Measurements from ENCODE around the gene RPL21.
"Not testable (repeated sequence)": the region's sequence is repeated elsewhere in the genome, so short reads cannot be mapped to it uniquely, and the experiment has no call there.

RPL21 gene

DNA sequence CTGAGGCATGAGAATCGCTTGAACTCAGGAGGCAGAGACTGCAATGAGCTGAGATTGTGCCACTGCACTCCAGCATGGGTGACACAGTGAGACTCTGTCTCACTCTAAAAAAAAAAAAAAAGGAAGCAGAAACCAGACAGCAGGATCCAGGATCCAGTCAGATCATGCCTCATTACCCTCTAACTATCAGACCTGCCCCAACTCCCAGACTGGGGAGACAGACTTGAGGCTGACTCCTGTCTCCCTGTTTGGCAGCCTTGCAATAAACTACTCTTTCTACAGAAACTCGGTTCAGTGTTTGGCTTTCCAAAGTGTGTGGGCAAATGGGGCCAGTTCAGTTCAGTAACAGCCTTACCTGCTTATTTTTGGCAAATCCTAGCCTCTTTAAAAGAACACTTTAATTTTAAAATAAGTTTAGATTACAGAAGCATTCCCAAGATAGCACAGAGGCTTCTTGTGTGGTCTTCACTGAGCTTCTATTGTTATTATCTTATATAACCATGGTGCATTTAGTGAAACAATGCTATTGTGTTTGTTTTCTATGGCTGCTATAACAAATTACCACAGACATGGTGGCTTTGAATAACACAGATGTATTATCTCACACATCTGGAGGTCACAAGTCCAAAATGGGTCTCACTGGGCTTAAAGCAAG, 37.8 kb downstream of the RPL21 start:
- no peak for DNase-seq (ENCODE audit: low read depth in 1 of 2, low spot score in 1 of 2)

DNA sequence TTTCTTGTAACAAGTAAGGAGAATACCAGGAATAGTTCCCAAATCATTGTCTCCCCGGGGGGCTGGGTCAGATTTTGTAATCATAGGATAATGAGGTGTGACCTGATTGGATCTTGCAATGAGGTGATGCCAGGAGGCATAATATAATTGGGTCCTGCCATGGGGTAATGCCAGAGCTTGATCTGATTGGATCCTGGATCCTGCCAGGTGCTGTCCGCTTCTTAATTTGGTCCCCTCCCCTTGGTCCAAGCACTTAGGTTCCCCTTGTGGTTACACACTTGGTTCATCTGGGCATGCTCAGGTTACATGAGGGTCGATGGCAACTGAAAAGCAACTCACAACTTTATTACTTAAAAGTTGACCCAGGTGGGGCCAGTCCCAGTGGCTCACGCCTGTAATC, 39.4 kb downstream of the RPL21 start:
- no peak for DNase-seq (ENCODE audit: low read depth in 1 of 2, low spot score in 1 of 2)

GRCh38 chr13:27291967-27292366, 40.6 kb downstream of the RPL21 start:
- not testable (repeated sequence) for DNase-seq (ENCODE audit: low read depth in 1 of 2, low spot score in 1 of 2)

DNA sequence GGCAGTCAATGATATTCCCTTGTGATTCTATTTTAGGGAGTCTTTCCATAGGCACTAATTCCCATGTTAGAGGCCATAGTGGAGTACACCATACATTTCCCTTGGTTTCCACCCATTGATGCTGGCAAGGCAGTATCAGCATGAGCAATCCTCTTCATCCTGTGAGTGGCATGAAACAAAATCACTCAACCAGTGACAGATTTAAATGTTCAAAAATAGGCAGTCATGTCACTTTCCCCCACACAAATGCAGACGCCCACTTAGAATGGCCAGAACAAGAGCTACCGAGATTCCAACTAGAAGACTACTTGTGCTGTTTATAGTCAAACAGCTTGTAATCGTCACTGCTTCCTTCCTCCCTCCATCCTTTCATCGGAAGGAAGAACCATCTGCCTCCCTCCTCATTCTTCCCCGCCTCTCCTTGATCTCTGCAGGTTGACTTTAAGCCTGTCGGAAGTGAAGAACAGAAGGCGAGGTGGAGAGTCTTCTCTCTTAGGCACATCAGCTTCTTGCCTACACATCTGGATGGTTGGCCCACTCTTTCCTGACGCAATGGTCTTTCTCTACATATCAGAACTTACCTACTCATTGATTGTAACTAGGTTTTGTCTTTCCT, 41.8 kb downstream of the RPL21 start:
- no peak for DNase-seq (ENCODE audit: low read depth in 1 of 2, low spot score in 1 of 2)

DNA sequence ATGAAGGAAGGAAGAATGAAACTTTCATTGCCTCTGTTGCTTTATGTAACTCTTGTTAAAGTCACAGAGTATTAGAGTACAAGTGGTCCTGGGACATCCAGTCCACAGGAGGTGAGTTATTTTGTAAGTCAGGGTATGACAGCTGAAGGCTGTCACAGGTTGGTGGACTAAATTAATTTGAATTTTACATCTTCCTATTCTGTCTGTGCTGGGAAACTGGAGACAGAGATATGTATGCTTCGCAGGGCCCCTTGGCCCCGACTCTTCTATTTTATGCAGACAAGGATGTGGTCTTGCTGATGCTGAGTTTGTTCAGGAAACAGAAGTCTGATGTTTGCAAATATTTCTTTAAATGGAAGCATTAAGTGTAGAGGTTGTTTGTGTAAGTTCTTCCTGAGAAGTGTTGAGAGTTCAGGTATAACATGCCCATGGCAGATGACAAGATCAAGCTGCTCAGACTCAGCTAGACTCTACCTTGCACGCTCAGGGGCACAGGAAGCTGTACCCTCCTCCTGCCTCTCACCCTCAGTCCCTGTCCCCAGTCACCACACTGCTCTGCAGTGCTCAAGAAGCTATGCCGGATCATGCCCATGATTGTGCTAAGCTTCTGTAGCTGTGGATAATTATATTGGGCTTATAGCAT, 42.6 kb downstream of the RPL21 start:
- DNase-seq (ENCODE audit: low read depth in 1 of 2, low spot score in 1 of 2) = no peak

DNA sequence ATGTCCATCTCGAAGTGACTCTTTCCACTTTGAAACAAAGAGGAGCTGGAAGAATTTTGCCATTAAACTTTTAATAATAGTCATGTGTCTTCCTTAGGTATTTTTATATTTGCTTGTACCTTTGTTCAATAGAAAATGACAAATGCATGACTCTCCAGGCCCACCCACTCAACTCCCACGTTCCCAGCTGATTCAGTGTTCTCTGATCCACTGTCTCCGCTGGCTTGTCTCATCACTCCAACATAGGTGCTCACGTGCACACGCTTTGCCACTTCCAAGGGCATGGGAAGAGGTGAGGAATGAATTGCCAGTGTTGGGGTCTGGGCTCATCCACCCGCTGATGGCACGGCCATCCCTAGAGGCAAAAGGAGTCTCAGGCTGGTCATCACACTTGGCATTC, 43.7 kb downstream of the RPL21 start:
- no peak for DNase-seq (ENCODE audit: low read depth in 1 of 2, low spot score in 1 of 2)

- DNase-seq (ENCODE audit: low read depth in 1 of 2, low spot score in 1 of 2) = no peak
Observed at GRCh38 chr13:27295660-27296059, 44.3 kb downstream of the RPL21 start.

GRCh38 chr13:27296496-27296895, 45.1 kb downstream of the RPL21 start:
- DNase-seq (ENCODE audit: low read depth in 1 of 2, low spot score in 1 of 2) = no peak

DNA sequence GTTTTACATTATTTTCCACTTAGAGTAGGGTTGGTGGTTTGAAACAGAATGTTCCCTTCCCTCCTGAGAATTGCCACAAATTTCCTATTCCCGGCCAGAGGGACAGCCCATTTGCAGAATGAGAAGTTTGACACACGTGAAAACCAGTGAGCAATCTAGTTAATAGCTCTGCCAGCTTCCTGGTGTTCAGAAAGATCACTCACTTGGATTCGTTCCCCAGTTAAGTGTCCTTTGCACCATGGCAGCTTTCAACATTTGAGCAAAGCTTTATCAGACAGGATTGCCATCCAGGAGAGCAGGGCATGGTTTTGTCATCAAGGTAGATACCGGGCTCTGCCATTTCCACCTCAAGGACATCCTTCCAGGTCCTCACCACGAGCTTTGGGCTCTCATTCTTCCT, 47.5 kb downstream of the RPL21 start:
- DNase-seq (ENCODE audit: low read depth in 1 of 2, low spot score in 1 of 2) = no peak

- not testable (repeated sequence) for DNase-seq (ENCODE audit: low read depth in 1 of 2, low spot score in 1 of 2)
Observed at GRCh38 chr13:27300406-27300805, 49.0 kb downstream of the RPL21 start.

DNA sequence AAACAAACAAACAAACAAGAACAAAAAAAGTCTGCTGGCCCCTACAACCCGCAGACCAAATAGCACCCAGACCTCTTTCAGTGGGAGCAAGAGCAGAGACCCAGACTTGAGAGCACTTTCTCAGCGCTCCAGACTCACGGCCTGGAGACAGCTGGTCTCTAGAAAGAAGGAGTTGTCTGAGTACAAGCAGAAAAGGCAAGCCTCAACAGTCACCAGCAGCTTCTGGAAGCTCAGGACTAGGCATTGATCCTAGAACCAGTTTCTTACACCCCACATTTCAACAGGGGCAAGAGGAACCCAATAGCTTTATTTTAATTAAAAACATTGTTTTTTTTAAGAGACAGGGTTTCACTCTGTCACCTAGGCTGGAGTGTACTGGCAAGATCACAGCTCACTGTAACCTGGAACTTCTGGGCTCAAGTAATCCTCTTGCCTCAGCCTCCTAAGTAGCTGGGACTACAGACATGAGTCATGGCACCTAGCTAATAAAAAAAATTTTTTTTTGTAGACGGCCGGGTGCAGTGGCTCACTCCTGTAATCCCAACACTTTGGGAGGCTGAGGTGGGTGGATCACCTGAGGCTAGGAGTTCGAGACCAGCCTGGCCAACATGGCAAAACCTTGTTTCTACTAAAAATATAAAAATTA, 49.7 kb downstream of the RPL21 start:
- DNase-seq (ENCODE audit: low read depth in 1 of 2, low spot score in 1 of 2) = no peak

- DNase-seq (ENCODE audit: low read depth in 1 of 2, low spot score in 1 of 2) = no peak
Observed at GRCh38 chr13:27302643-27303262, 51.4 kb downstream of the RPL21 start.

DNA sequence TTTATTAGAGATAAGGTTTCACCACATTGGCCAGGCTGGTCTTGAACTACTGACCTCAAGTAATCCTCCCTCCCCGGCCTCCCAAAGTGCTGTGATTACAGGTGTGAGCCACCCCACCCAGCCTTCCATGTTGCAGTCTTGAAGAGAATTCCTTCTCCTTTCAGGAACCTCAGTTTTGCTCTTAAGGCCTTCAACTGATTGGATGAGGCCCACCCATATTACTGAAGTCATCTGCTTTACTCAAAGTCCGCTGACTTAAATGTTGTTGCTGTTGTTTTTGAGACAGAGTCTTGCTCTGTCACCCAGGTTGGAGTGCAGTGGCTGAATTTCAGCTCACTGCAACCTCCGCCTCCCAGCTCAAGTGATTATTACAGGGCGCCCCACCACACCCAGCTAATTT, 52.7 kb downstream of the RPL21 start:
- DNase-seq (ENCODE audit: low read depth in 1 of 2, low spot score in 1 of 2) = no peak

- DNase-seq (ENCODE audit: low read depth in 1 of 2, low spot score in 1 of 2) = no peak
Observed at GRCh38 chr13:27304611-27305010, 53.3 kb downstream of the RPL21 start.
